Naive B cell (primary cell): ENCODE data around the gene MND1. TPM values are rescaled to one million over a fixed set of nuclear protein-coding genes. Genes with fewer than 3 reads are reported as not detected.
A peak's percentile ranks its signal among the peaks of the same experiment; 100 is the strongest.

Experiments used
- ATAC-seq, 2 donors: fragments of 150-1000 bp; cut with Tn5 transposase; 2 replicates each; pipeline ENCODE4 v1.10.0; 2021; ENCODE audit warnings: low read depth in 2 of 2, mild to moderate bottlenecking in 2 of 2, moderate library complexity in 2 of 2
- DNase-seq: peaks from one replicate; pipeline ENCODE4 v3.0.0; 2022
- H3K27ac Mint-ChIP-seq, 6 donors: one replicate each; pipeline ENCODE4 v1.8.0; 2020 to 2022; ENCODE audit warnings: mild to moderate bottlenecking in 6 of 6, mixed read lengths in 6 of 6, moderate library complexity in 5 of 6, inconsistent platforms in 2 of 6
- H3K27me3 Mint-ChIP-seq, 3 donors: one replicate each; pipeline ENCODE4 v1.8.0; 2021 to 2022; ENCODE audit warnings: mixed read lengths in 3 of 3, mild to moderate bottlenecking in 1 of 3
- H3K36me3 Mint-ChIP-seq, 2 donors: one replicate each; pipeline ENCODE4 v1.8.0; 2020 to 2022; ENCODE audit warnings: mixed read lengths in 2 of 2, inconsistent platforms in 1 of 2, mild to moderate bottlenecking in 1 of 2
- H3K4me1 Mint-ChIP-seq, 3 donors: one replicate each; pipeline ENCODE4 v1.8.0; 2020 to 2022; ENCODE audit warnings: mixed read lengths in 3 of 3, inconsistent platforms in 1 of 3, mild to moderate bottlenecking in 1 of 3, moderate library complexity in 1 of 3
- H3K4me3 Mint-ChIP-seq, 8 donors: one replicate each; pipeline ENCODE4 v1.8.0; 2020 to 2022; ENCODE audit warnings: mild to moderate bottlenecking in 8 of 8, mixed read lengths in 8 of 8, moderate library complexity in 8 of 8, inconsistent platforms in 2 of 8
- H3K9me3 Mint-ChIP-seq, 7 donors: one replicate each; pipeline ENCODE4 v1.8.0; 2020 to 2022; ENCODE audit warnings: mixed read lengths in 7 of 7, mild to moderate bottlenecking in 5 of 7, inconsistent platforms in 2 of 7, moderate library complexity in 1 of 7
- polyA plus RNA-seq, 6 donors: library from polyadenylated mRNA; unstranded; fragments of 300-500 nt; fragmentation: Illumina TruSeq; gene quantifications; one replicate each; pipeline ENCODE4 v1.2.3, GENCODE V29; 2021; ENCODE audit warnings: low read depth in 6 of 6

MND1 gene
- polyA plus RNA-seq, 6 donors from 2014 or later: 0.31 to 0.78 TPM; not detected in 4

DNA sequence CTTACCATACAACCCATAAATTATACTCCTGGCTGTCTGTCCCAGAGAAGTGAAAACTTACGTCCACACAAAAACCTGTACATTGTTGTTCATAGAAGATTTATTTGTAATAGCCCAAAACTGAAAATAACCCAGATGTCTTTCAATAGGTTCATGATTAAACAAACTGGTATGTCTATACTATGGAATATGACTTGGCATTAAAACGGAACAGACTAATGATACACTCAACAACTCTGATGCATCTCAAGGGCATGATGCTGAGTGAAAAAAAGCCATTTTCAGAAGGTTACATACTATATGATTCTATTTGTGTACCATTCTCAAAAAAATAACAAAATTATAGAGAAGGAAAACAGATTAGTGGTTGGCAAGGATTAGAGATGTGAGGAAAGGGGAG, 11.6 kb upstream of the MND1 start:
- ATAC-seq (no peak), DNase-seq (no peak)
- Mint-ChIP-seq H3K36me3 (no peaks in the 10 kb centered on the region), H3K9me3 (no peaks in the 10 kb centered on the region), H3K27me3 (no peaks in the 10 kb centered on the region), H3K27ac (no peak overlapping the region), H3K4me1 (no peaks in the 10 kb centered on the region), H3K4me3 (no peak overlapping the region)

GRCh38 chr4:153333874-153334273, 10.6 kb upstream of the MND1 start:
- Mint-ChIP-seq H3K4me1 (no peaks in the 10 kb centered on the region), H3K27me3 (no peaks in the 10 kb centered on the region), H3K27ac (no peak overlapping the region), H3K4me3 (no peak overlapping the region), H3K36me3 (no peaks in the 10 kb centered on the region), H3K9me3 (no peaks in the 10 kb centered on the region)
- ATAC-seq (no peak), DNase-seq (no peak)

DNA sequence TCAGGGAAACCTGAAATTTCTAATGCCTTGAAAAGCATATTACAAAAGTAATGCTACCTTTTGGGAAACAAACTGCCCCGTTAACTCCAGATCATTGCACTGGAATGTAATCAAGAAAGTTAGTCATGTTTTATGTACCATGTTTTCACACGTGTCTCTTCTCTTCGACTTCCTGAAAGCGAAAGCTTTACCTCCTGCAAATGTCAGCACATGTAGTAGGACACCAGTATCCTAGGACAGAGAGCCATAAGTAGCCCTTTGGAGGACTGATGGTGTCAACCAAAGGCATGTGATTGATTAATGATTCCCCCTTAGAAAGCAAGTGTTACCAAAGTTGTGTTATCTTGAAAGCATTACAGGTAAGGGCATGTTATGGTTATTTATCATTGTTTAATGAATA, 8.8 kb upstream of the MND1 start:
- H3K4me3 Mint-ChIP-seq: no peak overlapping the region
- no peaks in the 10 kb centered on the region for H3K9me3 Mint-ChIP-seq
- H3K4me1 Mint-ChIP-seq: no peaks in the 10 kb centered on the region
- no peaks in the 10 kb centered on the region for H3K27me3 Mint-ChIP-seq
- H3K27ac Mint-ChIP-seq: peak overlapping the region in 1 of 6 donors; percentile 13
- DNase-seq (no peak), ATAC-seq (no peak)
- H3K36me3 Mint-ChIP-seq: no peaks in the 10 kb centered on the region

DNA sequence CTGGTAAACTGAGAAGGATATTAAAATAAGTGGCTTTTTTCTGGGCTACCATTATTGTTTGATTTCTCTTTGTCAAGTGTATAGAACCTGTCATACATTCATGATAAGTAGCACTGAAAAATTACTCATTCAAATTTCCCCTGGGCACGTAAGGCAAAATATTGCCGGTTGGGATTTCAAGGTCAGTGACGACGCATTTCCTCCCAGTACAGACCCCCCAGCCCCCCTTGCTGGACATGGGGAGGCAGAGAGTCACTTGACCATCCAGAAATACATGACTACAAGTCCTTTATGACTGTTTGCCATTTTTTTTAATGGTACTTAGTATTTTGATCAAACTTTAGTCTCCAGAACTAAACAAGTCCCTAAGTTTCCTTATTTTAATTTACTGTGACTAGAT, 6.8 kb upstream of the MND1 start:
- DNase-seq: no peak
- peaks cover 13 to 16% (median 16%) of the 10 kb centered on the region in 3 donors for H3K4me1 Mint-ChIP-seq

DNA sequence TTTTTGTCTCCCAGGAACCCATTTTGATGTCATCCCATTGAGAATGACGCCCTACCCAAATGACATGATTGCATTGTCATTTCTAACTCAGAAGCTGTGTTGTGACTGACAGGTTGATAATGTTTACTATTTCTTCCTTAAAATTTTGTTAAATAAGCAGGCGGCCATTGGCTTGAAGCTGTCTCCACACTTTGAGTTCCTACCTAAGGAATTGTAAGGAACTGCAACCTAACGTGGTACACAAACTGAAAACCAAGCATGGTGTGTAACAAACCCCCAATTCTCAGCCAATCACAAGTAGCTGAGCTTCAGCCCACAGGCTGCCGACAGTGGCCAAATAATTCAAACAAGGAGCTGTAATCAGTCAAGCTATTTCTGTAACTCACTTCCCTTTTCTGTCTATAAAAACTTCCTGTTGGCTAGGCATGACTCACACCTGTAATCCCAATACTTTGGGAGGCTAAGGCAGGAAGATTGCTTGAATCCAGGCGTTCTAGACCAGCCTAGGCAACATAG, 2.9 kb upstream of the MND1 start:
- no peaks in the 10 kb centered on the region for H3K27me3 Mint-ChIP-seq
- peak overlapping the region in 2 of 6 donors; percentile 37 to 65 for H3K27ac Mint-ChIP-seq
- H3K36me3 Mint-ChIP-seq: no peaks in the 10 kb centered on the region
- H3K4me3 Mint-ChIP-seq: peak overlapping the region in 3 of 8 donors; percentile 40 to 61 (median 48)
- H3K4me1 Mint-ChIP-seq: peaks cover 14 to 36% (median 27%) of the 10 kb centered on the region in 3 donors
- ATAC-seq (no peak), DNase-seq (peak; percentile 29)
- no peaks in the 10 kb centered on the region for H3K9me3 Mint-ChIP-seq

More for the DNA sequence above, 6.8 kb upstream of the MND1 start:
- H3K27ac Mint-ChIP-seq: no peak overlapping the region
- no peaks in the 10 kb centered on the region for H3K36me3 Mint-ChIP-seq
- no peaks in the 10 kb centered on the region for H3K9me3 Mint-ChIP-seq
- H3K27me3 Mint-ChIP-seq: no peaks in the 10 kb centered on the region
- ATAC-seq: no peak
- H3K4me3 Mint-ChIP-seq: no peak overlapping the region

DNA sequence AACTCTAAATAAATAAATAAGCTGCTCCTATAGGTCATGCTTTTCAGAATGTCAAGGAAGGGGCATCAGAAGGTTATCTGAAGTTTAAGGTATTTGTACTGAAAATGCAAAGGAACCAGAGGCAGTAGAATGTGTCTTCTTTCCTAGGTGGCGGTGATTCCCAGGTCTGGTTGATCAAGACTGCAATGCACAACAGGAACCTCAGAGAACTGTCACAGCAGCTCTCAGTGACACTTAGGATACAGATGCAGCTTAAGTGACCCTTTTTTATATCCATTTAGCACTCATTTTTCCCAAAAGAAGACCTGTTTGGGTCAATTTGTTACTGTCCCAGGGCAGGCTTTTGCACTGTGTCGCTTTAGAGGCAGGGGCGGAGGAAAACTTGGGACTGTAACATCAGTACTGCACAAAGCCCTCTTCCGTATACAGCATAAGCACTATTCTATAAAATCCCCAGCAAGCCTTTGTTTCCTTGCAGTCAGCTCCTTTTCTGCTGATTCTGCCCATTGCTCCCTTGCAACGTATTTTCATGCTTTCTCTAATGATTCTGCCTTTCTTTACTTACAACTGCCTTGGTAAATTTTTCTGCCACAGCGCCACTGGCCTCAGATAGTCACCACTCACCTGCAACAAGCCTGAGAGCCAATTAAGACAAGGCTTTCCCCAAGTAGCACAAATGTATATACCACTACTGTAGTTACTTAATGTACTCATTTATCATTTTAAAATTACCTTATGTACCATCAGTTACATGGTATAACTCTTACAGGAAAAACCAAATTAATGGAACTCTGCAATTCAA, 1.5 kb upstream of the MND1 start:
- DNase-seq: no peak
- H3K36me3 Mint-ChIP-seq: no peaks in the 10 kb centered on the region
- ATAC-seq: no peak
- H3K4me3 Mint-ChIP-seq: peak overlapping the region in 7 of 8 donors; percentile 22 to 91 (median 57)
- no peaks in the 10 kb centered on the region for H3K9me3 Mint-ChIP-seq
- H3K27ac Mint-ChIP-seq: no peak overlapping the region
- H3K27me3 Mint-ChIP-seq: no peaks in the 10 kb centered on the region
- H3K4me1 Mint-ChIP-seq: peaks cover 27 to 45% (median 40%) of the 10 kb centered on the region in 3 donors

- Mint-ChIP-seq H3K27ac (peak overlapping the region; percentile 31 to 91 (median 58)), H3K4me1 (peaks cover 37 to 49% (median 44%) of the 10 kb centered on the region in 3 donors), H3K36me3 (no peaks in the 10 kb centered on the region), H3K9me3 (no peaks in the 10 kb centered on the region), H3K27me3 (no peaks in the 10 kb centered on the region), H3K4me3 (peak overlapping the region; percentile 90 to 98 (median 93))
- DNase-seq (peak; percentile 36), ATAC-seq (peak; percentile 39 to 44)
Measured at GRCh38 chr4:153345012-153345981, 809 bp downstream of the MND1 start.

- peaks cover 38 to 49% (median 43%) of the 10 kb centered on the region in 3 donors for H3K4me1 Mint-ChIP-seq
- H3K9me3 Mint-ChIP-seq: no peaks in the 10 kb centered on the region
- H3K4me3 Mint-ChIP-seq: peak overlapping the region in 6 of 8 donors; percentile 90 to 98 (median 92)
- DNase-seq (no peak), ATAC-seq (no peak)
- no peaks in the 10 kb centered on the region for H3K36me3 Mint-ChIP-seq
- H3K27me3 Mint-ChIP-seq: no peaks in the 10 kb centered on the region
- H3K27ac Mint-ChIP-seq: peak overlapping the region in 1 of 6 donors; percentile 20
Measured at GRCh38 chr4:153346031-153346430, 1.5 kb downstream of the MND1 start.

GRCh38 chr4:153346563-153346962, 2.1 kb downstream of the MND1 start:
- Mint-ChIP-seq H3K36me3 (no peaks in the 10 kb centered on the region), H3K4me1 (peaks cover 33 to 44% (median 38%) of the 10 kb centered on the region in 3 donors), H3K27ac (peak overlapping the region in 2 of 6 donors; percentile 39), H3K27me3 (no peaks in the 10 kb centered on the region), H3K9me3 (no peaks in the 10 kb centered on the region), H3K4me3 (peak overlapping the region in 1 of 8 donors; percentile 31)
- DNase-seq (no peak), ATAC-seq (no peak)

- ATAC-seq: no peak
- H3K4me1 Mint-ChIP-seq: peaks cover 28 to 39% (median 32%) of the 10 kb centered on the region in 3 donors
- H3K27me3 Mint-ChIP-seq: no peaks in the 10 kb centered on the region
- peak overlapping the region in 4 of 6 donors; percentile 36 to 42 (median 38) for H3K27ac Mint-ChIP-seq
- H3K36me3 Mint-ChIP-seq: no peaks in the 10 kb centered on the region
- H3K9me3 Mint-ChIP-seq: no peaks in the 10 kb centered on the region
- DNase-seq: no peak
- H3K4me3 Mint-ChIP-seq: peak overlapping the region in 2 of 8 donors; percentile 31 to 35
Measured at GRCh38 chr4:153347117-153347516, 2.6 kb downstream of the MND1 start.

GRCh38 chr4:153348006-153348405, 3.5 kb downstream of the MND1 start:
- Mint-ChIP-seq H3K36me3 (no peaks in the 10 kb centered on the region), H3K4me1 (peaks cover 24 to 33% (median 28%) of the 10 kb centered on the region in 3 donors), H3K27me3 (no peaks in the 10 kb centered on the region), H3K4me3 (peak overlapping the region in 2 of 8 donors; percentile 16 to 38), H3K27ac (peak overlapping the region in 4 of 6 donors; percentile 2 to 61 (median 44)), H3K9me3 (no peaks in the 10 kb centered on the region)
- ATAC-seq: no peak
- no peak for DNase-seq

DNA sequence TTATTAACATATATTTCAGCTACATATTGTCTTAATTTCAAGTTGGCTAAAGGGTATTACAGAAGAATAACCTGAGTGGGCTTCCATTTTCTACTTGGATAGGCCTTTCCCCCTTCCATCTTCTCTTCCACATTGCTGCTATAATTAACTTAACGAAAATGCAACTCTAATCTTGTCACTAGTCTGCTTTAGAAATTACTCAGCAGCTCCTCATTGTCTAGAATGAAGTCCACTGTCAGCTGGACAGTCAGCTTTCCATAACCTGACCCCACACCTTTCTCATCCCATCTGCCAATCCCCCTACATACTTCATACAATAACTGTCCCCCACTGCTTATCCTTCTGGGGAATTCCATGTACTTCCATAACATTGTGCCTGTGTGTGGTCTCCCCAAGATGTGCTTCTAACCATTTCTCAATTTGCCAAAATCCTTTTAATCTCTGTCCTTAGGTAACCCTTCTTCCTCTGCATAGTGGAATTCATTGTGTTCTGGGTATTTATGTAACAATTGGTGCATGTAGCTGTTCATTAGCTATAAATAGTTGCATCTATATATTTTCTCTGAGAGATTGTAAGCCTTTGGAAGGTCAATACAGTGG, 4.8 kb downstream of the MND1 start:
- ATAC-seq: no peak
- H3K27ac Mint-ChIP-seq: peak overlapping the region in 1 of 6 donors; percentile 1
- peak overlapping the region in 1 of 8 donors; percentile 4 for H3K4me3 Mint-ChIP-seq

GRCh38 chr4:153362184-153362583, 17.7 kb downstream of the MND1 start:
- Mint-ChIP-seq H3K4me1 (peaks cover 7 to 14% (median 7%) of the 10 kb centered on the region in 3 donors), H3K9me3 (peaks cover 0 to 2% (median 0%) of the 10 kb centered on the region in 7 donors), H3K27ac (peak overlapping the region in 1 of 6 donors; percentile 88), H3K36me3 (peaks cover 0 to 6% of the 10 kb centered on the region in 2 donors), H3K4me3 (no peak overlapping the region), H3K27me3 (no peaks in the 10 kb centered on the region)
- ATAC-seq (no peak), DNase-seq (no peak)

More for the DNA sequence above, 4.8 kb downstream of the MND1 start:
- no peaks in the 10 kb centered on the region for H3K27me3 Mint-ChIP-seq
- no peaks in the 10 kb centered on the region for H3K9me3 Mint-ChIP-seq
- peaks cover 24 to 28% (median 26%) of the 10 kb centered on the region in 3 donors for H3K4me1 Mint-ChIP-seq
- no peak for DNase-seq
- H3K36me3 Mint-ChIP-seq: no peaks in the 10 kb centered on the region
